Epithelial cell of prostate (primary cell): ENCODE data around the gene ACSF2.
A peak's percentile ranks its signal among the peaks of the same experiment; 100 is the strongest.
"Not testable (repeated sequence)": the region's sequence is repeated elsewhere in the genome, so short reads cannot be mapped to it uniquely, and the experiment has no call there.

Source experiments
- DNase-seq: peaks from one replicate; pipeline ENCODE4 v3.0.0-alpha.2; 2011; ENCODE audit warnings: low read depth, low spot score
- H3K27ac ChIP-seq: fragments of 450-650 bp; 2 replicates; pipeline ENCODE4 v1.5.1; 2017; ENCODE audit warnings: mild to moderate bottlenecking

ACSF2 gene

GRCh38 chr17:50425682-50426471, at the start of gene ACSF2:
TSS of gene ACSF2 (plus strand) at chr17:50426218. CDS start at chr17:50426262, 44 bp downstream.
- DNase-seq: no peak
- peak within 1 kb of the TSS; percentile 87 for H3K27ac ChIP-seq

- no peak overlapping the region for H3K27ac ChIP-seq
- DNase-seq: no peak
Measured at GRCh38 chr17:50379351-50380132, 46.5 kb upstream of the ACSF2 start.

GRCh38 chr17:50380369-50381259, 45.4 kb upstream of the ACSF2 start:
- H3K27ac ChIP-seq: no peak overlapping the region
- DNase-seq: no peak

- no peak for DNase-seq
- H3K27ac ChIP-seq: no peak overlapping the region
Measured at GRCh38 chr17:50381260-50381815, 44.7 kb upstream of the ACSF2 start.

- no peak for DNase-seq
Measured at GRCh38 chr17:50381920-50382319, 44.1 kb upstream of the ACSF2 start.

GRCh38 chr17:50382931-50383330, 43.1 kb upstream of the ACSF2 start:
- DNase-seq: no peak
- H3K27ac ChIP-seq: no peak overlapping the region

More at GRCh38 chr17:50381920-50382319, 44.1 kb upstream of the ACSF2 start:
- no peak overlapping the region for H3K27ac ChIP-seq

GRCh38 chr17:50386510-50386909, 39.5 kb upstream of the ACSF2 start:
- no peak overlapping the region for H3K27ac ChIP-seq
- DNase-seq: no peak

- H3K27ac ChIP-seq: no peak overlapping the region
- no peak for DNase-seq
Measured at GRCh38 chr17:50388728-50389127, 37.3 kb upstream of the ACSF2 start.

- no peak for DNase-seq
- no peak overlapping the region for H3K27ac ChIP-seq
Measured at GRCh38 chr17:50389534-50389933, 36.5 kb upstream of the ACSF2 start.

GRCh38 chr17:50392621-50393020, 33.4 kb upstream of the ACSF2 start:
- DNase-seq: no peak
- peak overlapping the region; percentile 88 for H3K27ac ChIP-seq

- no peak for DNase-seq
- peak overlapping the region; percentile 88 for H3K27ac ChIP-seq
Measured at GRCh38 chr17:50393700-50394099, 32.3 kb upstream of the ACSF2 start.

GRCh38 chr17:50394711-50395110, 31.3 kb upstream of the ACSF2 start:
- no peak for DNase-seq
- peak overlapping the region; percentile 88 for H3K27ac ChIP-seq

GRCh38 chr17:50396261-50397110, 29.5 kb upstream of the ACSF2 start:
- H3K27ac ChIP-seq: peak overlapping the region; percentile 88
- DNase-seq: no peak

- H3K27ac ChIP-seq: peak within 1 kb of the TSS; percentile 88
- DNase-seq: no peak
Measured at GRCh38 chr17:50397111-50397918, 28.7 kb upstream of the ACSF2 start, which contains the start of gene LRRC59. TSS of gene LRRC59 (minus strand) at chr17:50397523. CDS start at chr17:50397317, 206 bp downstream.

- DNase-seq: no peak
- H3K27ac ChIP-seq: no peak overlapping the region
Measured at GRCh38 chr17:50397919-50398285, 28.1 kb upstream of the ACSF2 start.

GRCh38 chr17:50398672-50399071, 27.3 kb upstream of the ACSF2 start:
- not testable (repeated sequence) for DNase-seq

GRCh38 chr17:50399591-50399990, 26.4 kb upstream of the ACSF2 start:
- not testable (repeated sequence) for H3K27ac ChIP-seq, DNase-seq

More at GRCh38 chr17:50398672-50399071, 27.3 kb upstream of the ACSF2 start:
- H3K27ac ChIP-seq: not testable (repeated sequence)

GRCh38 chr17:50405351-50405750, 20.7 kb upstream of the ACSF2 start:
- DNase-seq, H3K27ac ChIP-seq: not testable (repeated sequence)
